ENCODE results near the gene DGLUCY. TPM values are rescaled to one million over a fixed set of nuclear protein-coding genes. Genes with fewer than 3 reads are reported as not detected.
"Not testable (repeated sequence)": the region's sequence is repeated elsewhere in the genome, so short reads cannot be mapped to it uniquely, and the experiment has no call there.

Gene DGLUCY
- total RNA-seq, 1 experiment from 2014 or later: 54.8 TPM

- POLR2A ChIA-PET: no interaction called here
- no peaks in the 10 kb centered on the region for H3K4me1 Mint-ChIP-seq (ENCODE audit: low read depth, unreplicated experiment)
- TF ChIP-seq, protein P1, sequence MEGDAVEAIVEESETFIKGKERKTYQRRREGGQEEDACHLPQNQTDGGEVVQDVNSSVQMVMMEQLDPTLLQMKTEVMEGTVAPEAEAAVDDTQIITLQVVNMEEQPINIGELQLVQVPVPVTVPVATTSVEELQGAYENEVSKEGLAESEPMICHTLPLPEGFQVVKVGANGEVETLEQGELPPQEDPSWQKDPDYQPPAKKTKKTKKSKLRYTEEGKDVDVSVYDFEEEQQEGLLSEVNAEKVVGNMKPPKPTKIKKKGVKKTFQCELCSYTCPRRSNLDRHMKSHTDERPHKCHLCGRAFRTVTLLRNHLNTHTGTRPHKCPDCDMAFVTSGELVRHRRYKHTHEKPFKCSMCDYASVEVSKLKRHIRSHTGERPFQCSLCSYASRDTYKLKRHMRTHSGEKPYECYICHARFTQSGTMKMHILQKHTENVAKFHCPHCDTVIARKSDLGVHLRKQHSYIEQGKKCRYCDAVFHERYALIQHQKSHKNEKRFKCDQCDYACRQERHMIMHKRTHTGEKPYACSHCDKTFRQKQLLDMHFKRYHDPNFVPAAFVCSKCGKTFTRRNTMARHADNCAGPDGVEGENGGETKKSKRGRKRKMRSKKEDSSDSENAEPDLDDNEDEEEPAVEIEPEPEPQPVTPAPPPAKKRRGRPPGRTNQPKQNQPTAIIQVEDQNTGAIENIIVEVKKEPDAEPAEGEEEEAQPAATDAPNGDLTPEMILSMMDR (IDR thresholded peaks at IDR 0.05; ENCODE audit: insufficient read depth in 1 of 2, low read depth in 1 of 2, low read length in 1 of 2, severe bottlenecking in 1 of 2, unreplicated experiment in 1 of 2): no peak
- intact Hi-C loops (cut with micrococcal nuclease; ENCODE audit: unreplicated experiment): no loop called here
- H3K4me3 ChIP-seq (ENCODE audit: low read depth, low read length): no peak overlapping the region
- peaks cover 11% of the 10 kb centered on the region for H3K9me3 Mint-ChIP-seq (ENCODE audit: unreplicated experiment)
- no peaks in the 10 kb centered on the region for H3K36me3 Mint-ChIP-seq (ENCODE audit: insufficient read depth, unreplicated experiment)
- no peak for DNase-seq
- no peak overlapping the region for H3K27ac Mint-ChIP-seq (ENCODE audit: unreplicated experiment)
- BruUV-seq (replicated peaks): no TSS peak
- CTCF ChIA-PET: no interaction called here
- H3K4me1 ChIP-seq: no peaks in the 10 kb centered on the region
- H3K27me3 ChIP-seq (replicated peaks; ENCODE audit: control insufficient read depth, insufficient read depth, low read length): no peaks in the 10 kb centered on the region
- no peak overlapping the region for H3K4me3 Mint-ChIP-seq (ENCODE audit: unreplicated experiment)
- peaks cover 5% of the 10 kb centered on the region for H3K27me3 Mint-ChIP-seq (ENCODE audit: insufficient read depth, unreplicated experiment)
- no peaks in the 10 kb centered on the region for H3K9me3 ChIP-seq
- H3K36me3 ChIP-seq (ENCODE audit: control insufficient read depth, insufficient read depth, low read length): no peaks in the 10 kb centered on the region
Observed at GRCh38 chr14:91245029-91245428, 131.2 kb downstream of the DGLUCY start.

- H3K4me3 Mint-ChIP-seq (ENCODE audit: unreplicated experiment); H3K36me3 Mint-ChIP-seq (ENCODE audit: insufficient read depth, unreplicated experiment); DNase-seq; H3K27ac Mint-ChIP-seq (ENCODE audit: unreplicated experiment); intact Hi-C loops (cut with micrococcal nuclease; ENCODE audit: unreplicated experiment); H3K27me3 Mint-ChIP-seq (ENCODE audit: insufficient read depth, unreplicated experiment); BruUV-seq (replicated peaks); H3K4me1 ChIP-seq; H3K9me3 ChIP-seq; H3K4me1 Mint-ChIP-seq (ENCODE audit: low read depth, unreplicated experiment); H3K9me3 Mint-ChIP-seq (ENCODE audit: unreplicated experiment); POLR2A ChIA-PET; H3K36me3 ChIP-seq (ENCODE audit: control insufficient read depth, insufficient read depth, low read length); H3K4me3 ChIP-seq (ENCODE audit: low read depth, low read length); H3K27me3 ChIP-seq (replicated peaks; ENCODE audit: control insufficient read depth, insufficient read depth, low read length); CTCF ChIA-PET: not testable (repeated sequence)
Observed at GRCh38 chr14:91245616-91246015, 131.7 kb downstream of the DGLUCY start.

GRCh38 chr14:91246051-91246852, 132.4 kb downstream of the DGLUCY start:
- H3K4me1 Mint-ChIP-seq (ENCODE audit: low read depth, unreplicated experiment): no peaks in the 10 kb centered on the region
- H3K36me3 ChIP-seq (ENCODE audit: control insufficient read depth, insufficient read depth, low read length): no peaks in the 10 kb centered on the region
- DNase-seq: no peak
- H3K9me3 ChIP-seq: no peaks in the 10 kb centered on the region
- no peaks in the 10 kb centered on the region for H3K4me1 ChIP-seq
- CTCF ChIA-PET: no interaction called here
- TF ChIP-seq, protein P1 (IDR thresholded peaks at IDR 0.05; ENCODE audit: insufficient read depth in 1 of 2, low read depth in 1 of 2, low read length in 1 of 2, severe bottlenecking in 1 of 2, unreplicated experiment in 1 of 2): no peak
- peaks cover 10% of the 10 kb centered on the region for H3K9me3 Mint-ChIP-seq (ENCODE audit: unreplicated experiment)
- no peak overlapping the region for H3K4me3 Mint-ChIP-seq (ENCODE audit: unreplicated experiment)
- POLR2A ChIA-PET: no interaction called here
- H3K27me3 Mint-ChIP-seq (ENCODE audit: insufficient read depth, unreplicated experiment): peaks cover 5% of the 10 kb centered on the region
- no peaks in the 10 kb centered on the region for H3K36me3 Mint-ChIP-seq (ENCODE audit: insufficient read depth, unreplicated experiment)
- intact Hi-C loops (cut with micrococcal nuclease; ENCODE audit: unreplicated experiment): no loop called here
- no peak overlapping the region for H3K4me3 ChIP-seq (ENCODE audit: low read depth, low read length)
- no peaks in the 10 kb centered on the region for H3K27me3 ChIP-seq (replicated peaks; ENCODE audit: control insufficient read depth, insufficient read depth, low read length)
- BruUV-seq (replicated peaks): no TSS peak
- H3K27ac Mint-ChIP-seq (ENCODE audit: unreplicated experiment): no peak overlapping the region

Data from Caco-2 (cell line).